Activated T-helper 2 cell treated with anti-CD3 and anti-CD28 coated beads, Interferon-gamma antibody, Interleukin-2, Interleukin-4, amounts not matched to agents 10 μg/mL and 5 μg/mL and 100 μg/mL, durations not matched to agents 14 hours and 24 hours and 36 hours (primary cell): ENCODE data around the gene SLC6A13. TPM values are rescaled to one million over a fixed set of nuclear protein-coding genes. Genes with fewer than 3 reads are reported as not detected.

Experiments
- DNase-seq: peaks from one replicate; pipeline ENCODE4 v3.0.0; 2021; ENCODE audit warnings: low spot score
- H3K27ac Mint-ChIP-seq: one replicate; pipeline ENCODE4 v1.8.0; 2021; ENCODE audit warnings: mixed read lengths
- H3K27me3 Mint-ChIP-seq: one replicate; pipeline ENCODE4 v1.8.0; 2021; ENCODE audit warnings: low read depth, mixed read lengths
- H3K36me3 Mint-ChIP-seq: one replicate; pipeline ENCODE4 v1.8.0; 2021; ENCODE audit warnings: low read depth, mixed read lengths
- H3K4me1 Mint-ChIP-seq: one replicate; pipeline ENCODE4 v1.8.0; 2021; ENCODE audit warnings: low read depth, mixed read lengths
- H3K4me3 Mint-ChIP-seq: one replicate; pipeline ENCODE4 v1.8.0; 2021; ENCODE audit warnings: low read depth, mild to moderate bottlenecking, moderate library complexity, mixed read lengths
- H3K9me3 Mint-ChIP-seq: one replicate; pipeline ENCODE4 v1.8.0; 2021; ENCODE audit warnings: mixed read lengths
- intact Hi-C: fragments of 100-400 bp; cut with micrococcal nuclease; formaldehyde crosslinking; loops from one replicate; pipeline ENCODE4 v1.15.1; 2023
- total RNA-seq: library from RNA; stranded (reverse); gene quantifications from 2 replicates; pipeline ENCODE4 v1.2.3, GENCODE V29; 2022

Gene SLC6A13
- total RNA-seq, 1 donor from 2014 or later = 0.21 TPM

GRCh38 chr12:227923-228845 is 34.5 kb downstream of the SLC6A13 start:
- intact Hi-C loops = no loop called here
- H3K9me3 Mint-ChIP-seq = no peaks in the 10 kb centered on the region
- H3K4me3 Mint-ChIP-seq = no peak overlapping the region
- H3K36me3 Mint-ChIP-seq = no peaks in the 10 kb centered on the region
- peaks cover 1% of the 10 kb centered on the region for H3K27me3 Mint-ChIP-seq
- H3K27ac Mint-ChIP-seq = no peak overlapping the region
- no peaks in the 10 kb centered on the region for H3K4me1 Mint-ChIP-seq
- no peak for DNase-seq

GRCh38 chr12:227286-227915 is 35.2 kb downstream of the SLC6A13 start:
- DNase-seq = no peak
- Mint-ChIP-seq H3K27me3 (peaks cover 1% of the 10 kb centered on the region), H3K27ac (no peak overlapping the region), H3K4me1 (no peaks in the 10 kb centered on the region), H3K36me3 (no peaks in the 10 kb centered on the region), H3K4me3 (no peak overlapping the region), H3K9me3 (no peaks in the 10 kb centered on the region)
- intact Hi-C loops = no loop called here

- intact Hi-C loops = no loop called here
- H3K4me3 Mint-ChIP-seq = no peak overlapping the region
- no peaks in the 10 kb centered on the region for H3K4me1 Mint-ChIP-seq
- H3K27ac Mint-ChIP-seq = no peak overlapping the region
- H3K27me3 Mint-ChIP-seq = peaks cover 1% of the 10 kb centered on the region
- H3K9me3 Mint-ChIP-seq = no peaks in the 10 kb centered on the region
- no peaks in the 10 kb centered on the region for H3K36me3 Mint-ChIP-seq
- no peak for DNase-seq
Measured at GRCh38 chr12:226401-226800, 36.2 kb downstream of the SLC6A13 start.

- H3K4me1 Mint-ChIP-seq = no peaks in the 10 kb centered on the region
- H3K9me3 Mint-ChIP-seq = no peaks in the 10 kb centered on the region
- no peaks in the 10 kb centered on the region for H3K36me3 Mint-ChIP-seq
- no peak overlapping the region for H3K4me3 Mint-ChIP-seq
- DNase-seq = no peak
- intact Hi-C loops = no loop called here
- peaks cover 1% of the 10 kb centered on the region for H3K27me3 Mint-ChIP-seq
- no peak overlapping the region for H3K27ac Mint-ChIP-seq
Measured at GRCh38 chr12:225012-225411, 37.6 kb downstream of the SLC6A13 start.

DNA sequence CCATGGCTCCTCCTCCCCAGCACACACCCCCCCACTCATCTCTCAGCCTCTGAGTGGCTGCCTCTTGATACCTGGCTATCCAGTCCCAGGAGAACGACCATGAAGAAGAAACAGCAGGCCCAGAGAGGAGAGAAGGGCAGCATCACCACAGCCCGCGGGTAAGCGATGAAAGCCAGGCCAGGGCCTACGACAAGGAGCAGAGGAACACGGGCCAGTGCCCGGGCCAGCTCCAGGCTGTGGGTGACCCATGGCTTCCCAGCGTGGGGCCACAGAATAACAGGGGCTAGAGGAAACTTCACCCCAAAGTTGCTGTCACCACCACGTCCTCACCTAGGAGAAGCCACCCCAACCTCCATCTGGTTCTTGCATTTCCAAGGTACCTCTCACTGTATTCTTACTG is 38.3 kb downstream of the SLC6A13 start:
- H3K27ac Mint-ChIP-seq = no peak overlapping the region
- no peaks in the 10 kb centered on the region for H3K36me3 Mint-ChIP-seq
- intact Hi-C loops = no loop called here
- DNase-seq = no peak
- H3K27me3 Mint-ChIP-seq = peaks cover 1% of the 10 kb centered on the region
- H3K4me1 Mint-ChIP-seq = no peaks in the 10 kb centered on the region
- H3K9me3 Mint-ChIP-seq = no peaks in the 10 kb centered on the region
- H3K4me3 Mint-ChIP-seq = no peak overlapping the region

- no peak overlapping the region for H3K4me3 Mint-ChIP-seq
- H3K27me3 Mint-ChIP-seq = peaks cover 1% of the 10 kb centered on the region
- intact Hi-C loops = no loop called here
- no peaks in the 10 kb centered on the region for H3K4me1 Mint-ChIP-seq
- no peaks in the 10 kb centered on the region for H3K36me3 Mint-ChIP-seq
- H3K9me3 Mint-ChIP-seq = no peaks in the 10 kb centered on the region
- no peak overlapping the region for H3K27ac Mint-ChIP-seq
- DNase-seq = no peak
Measured at GRCh38 chr12:223841-224240, 38.8 kb downstream of the SLC6A13 start.

DNA sequence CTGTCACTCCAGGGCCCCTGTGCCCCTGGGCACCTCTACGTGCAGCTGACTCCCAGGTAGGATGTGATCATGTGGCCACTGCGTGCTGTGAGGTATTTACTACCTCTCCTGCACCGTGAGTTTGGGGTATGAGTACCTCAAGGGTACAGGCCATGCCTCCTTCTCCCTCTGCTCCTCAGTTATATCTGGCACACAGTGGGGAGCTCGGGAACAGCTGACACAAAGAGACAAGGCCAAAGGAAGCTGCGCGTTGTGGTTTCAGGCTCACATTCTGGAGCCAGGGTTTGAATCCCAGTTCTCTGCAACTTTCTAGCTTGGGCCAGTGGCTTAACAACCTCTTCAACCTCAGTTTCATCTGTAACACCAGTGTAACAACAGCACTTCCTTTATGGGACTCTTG is 40.9 kb downstream of the SLC6A13 start:
- no peak overlapping the region for H3K27ac Mint-ChIP-seq

GRCh38 chr12:220946-221550 is 41.6 kb downstream of the SLC6A13 start:
- no peak overlapping the region for H3K4me3 Mint-ChIP-seq
- peaks cover 2% of the 10 kb centered on the region for H3K27me3 Mint-ChIP-seq
- H3K4me1 Mint-ChIP-seq = no peaks in the 10 kb centered on the region
- H3K9me3 Mint-ChIP-seq = no peaks in the 10 kb centered on the region
- intact Hi-C loops = no loop called here
- no peak overlapping the region for H3K27ac Mint-ChIP-seq
- no peak for DNase-seq
- H3K36me3 Mint-ChIP-seq = no peaks in the 10 kb centered on the region

More for the DNA sequence above, 40.9 kb downstream of the SLC6A13 start:
- H3K36me3 Mint-ChIP-seq = no peaks in the 10 kb centered on the region
- no peaks in the 10 kb centered on the region for H3K9me3 Mint-ChIP-seq
- no peak overlapping the region for H3K4me3 Mint-ChIP-seq
- intact Hi-C loops = no loop called here
- H3K4me1 Mint-ChIP-seq = no peaks in the 10 kb centered on the region
- no peaks in the 10 kb centered on the region for H3K27me3 Mint-ChIP-seq
- no peak for DNase-seq

- Mint-ChIP-seq H3K9me3 (no peaks in the 10 kb centered on the region), H3K36me3 (no peaks in the 10 kb centered on the region), H3K4me3 (no peak overlapping the region), H3K4me1 (no peaks in the 10 kb centered on the region), H3K27ac (no peak overlapping the region), H3K27me3 (peaks cover 2% of the 10 kb centered on the region)
- intact Hi-C loops = no loop called here
- DNase-seq = no peak
Measured at GRCh38 chr12:220491-220890, 42.1 kb downstream of the SLC6A13 start.

- Mint-ChIP-seq H3K36me3 (no peaks in the 10 kb centered on the region), H3K27me3 (peaks cover 2% of the 10 kb centered on the region)
- intact Hi-C loops = no loop called here
Measured at GRCh38 chr12:219891-220352, 42.7 kb downstream of the SLC6A13 start.

DNA sequence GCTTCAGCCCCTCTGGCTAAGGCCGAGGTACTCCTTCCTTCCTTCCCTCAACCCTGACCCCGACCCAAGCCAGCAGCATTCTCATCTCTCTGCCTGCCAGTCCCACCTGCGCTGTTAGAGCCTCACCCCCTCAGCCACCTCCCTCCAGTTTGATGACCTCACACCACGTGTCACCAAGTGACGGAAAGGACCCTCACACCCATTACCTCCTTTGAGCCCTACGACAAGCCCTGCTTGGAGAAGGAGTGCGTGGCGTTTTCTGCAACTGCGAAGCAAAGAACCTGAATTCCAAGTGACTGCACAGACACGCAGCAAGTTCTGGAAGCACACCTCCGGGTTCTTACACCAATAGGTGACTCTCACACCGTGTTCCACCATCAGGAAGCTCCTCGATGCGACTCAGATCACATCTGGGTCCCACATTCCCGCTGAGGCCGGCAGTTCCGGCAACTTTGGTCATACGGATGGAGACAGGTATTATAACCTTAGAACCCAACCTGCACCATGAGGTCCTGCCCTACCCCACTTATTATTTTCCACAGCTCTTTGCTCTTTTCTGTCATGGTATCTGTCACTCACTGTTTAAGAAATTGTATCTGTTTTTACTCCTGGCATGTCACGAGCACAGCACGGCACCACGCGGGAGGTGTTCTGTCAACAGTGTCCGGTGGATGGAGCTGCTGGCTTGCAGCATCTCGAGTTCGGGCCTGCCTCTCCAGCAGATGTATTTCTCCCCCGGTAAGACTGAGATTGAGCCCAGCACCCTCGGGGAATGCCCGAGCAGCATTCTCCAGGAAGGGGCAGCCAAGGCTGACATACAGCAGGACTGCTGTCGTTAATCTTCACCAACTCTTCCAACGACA is 43.7 kb downstream of the SLC6A13 start:
- no peaks in the 10 kb centered on the region for H3K4me1 Mint-ChIP-seq
- no peaks in the 10 kb centered on the region for H3K9me3 Mint-ChIP-seq
- H3K36me3 Mint-ChIP-seq = no peaks in the 10 kb centered on the region
- no peak overlapping the region for H3K4me3 Mint-ChIP-seq
- no peak overlapping the region for H3K27ac Mint-ChIP-seq
- DNase-seq = no peak
- peaks cover 2% of the 10 kb centered on the region for H3K27me3 Mint-ChIP-seq
- intact Hi-C loops = no loop called here

More at GRCh38 chr12:219891-220352, 42.7 kb downstream of the SLC6A13 start:
- Mint-ChIP-seq H3K4me3 (no peak overlapping the region), H3K9me3 (no peaks in the 10 kb centered on the region), H3K4me1 (no peaks in the 10 kb centered on the region), H3K27ac (no peak overlapping the region)
- peak; percentile 54 for DNase-seq

DNA sequence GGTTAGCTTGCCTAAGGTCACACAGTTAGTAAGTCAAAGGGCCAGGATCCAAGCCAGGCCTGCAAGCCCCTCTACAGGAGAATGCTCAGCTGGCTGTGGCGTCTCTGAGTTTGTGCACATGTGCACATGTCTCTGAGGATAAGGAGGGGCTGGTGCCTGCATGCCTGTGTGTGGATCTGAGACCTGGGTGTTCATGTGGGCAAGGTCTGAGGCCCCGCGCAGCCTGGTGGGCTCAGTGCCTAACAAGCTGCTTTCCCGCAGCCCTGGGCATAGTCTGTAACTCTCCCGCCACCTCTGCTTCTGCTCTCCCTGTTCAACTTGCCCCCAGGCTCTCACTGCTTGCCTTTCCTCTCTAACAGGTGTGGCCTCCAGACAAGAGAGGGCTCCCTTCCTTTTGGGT is 44.4 kb downstream of the SLC6A13 start:
- Mint-ChIP-seq H3K27me3 (peaks cover 2% of the 10 kb centered on the region), H3K27ac (no peak overlapping the region), H3K4me3 (no peak overlapping the region), H3K9me3 (no peaks in the 10 kb centered on the region), H3K36me3 (no peaks in the 10 kb centered on the region), H3K4me1 (no peaks in the 10 kb centered on the region)
- intact Hi-C loops = no loop called here
- DNase-seq = no peak
